ENCODE results near the gene BICC1.

- no peak for TF ChIP-seq CTCF (IDR thresholded peaks at IDR 0.05)
- no peak for TF ChIP-seq EZH2 (IDR thresholded peaks at IDR 0.05; ENCODE audit: borderline replicate concordance, insufficient read depth, low read depth, low read length, poor library complexity, severe bottlenecking)
Measured at GRCh38 chr10:58752665-58753064, 240.0 kb downstream of the BICC1 start.

All from B cell (primary cell).